Ramos (cell line): Measurements from ENCODE around the gene PKP4.

Source experiments
- in situ Hi-C: fragments of 300-500 bp; cut with MboI; formaldehyde crosslinking; loops from one replicate; pipeline ENCODE4 v1.14.3; 2022; ENCODE audit warnings: low sequenced_read_pairs; ENCODE audit not compliant: unreplicated experiment

The PKP4 gene

DNA sequence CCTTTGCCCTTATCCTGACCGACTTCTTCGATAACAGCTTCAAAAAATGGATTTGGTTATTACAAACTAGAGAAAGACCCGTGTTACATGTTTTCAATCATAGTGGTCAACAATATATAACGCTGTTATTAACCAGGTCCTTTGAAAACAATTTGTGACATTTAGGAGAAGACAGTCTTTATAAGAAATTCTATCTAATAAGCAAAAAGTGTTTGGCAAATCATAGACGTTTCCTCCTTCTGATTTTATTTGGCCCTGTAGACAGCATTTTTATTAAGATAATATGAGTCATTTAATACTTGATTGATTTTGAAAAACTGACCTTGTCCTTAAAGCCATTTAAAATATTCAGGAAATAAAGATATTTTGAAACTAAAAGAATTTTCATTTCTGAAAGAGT is 177.9 kb downstream of the PKP4 start:
- in situ Hi-C loops, result no loop called here

DNA sequence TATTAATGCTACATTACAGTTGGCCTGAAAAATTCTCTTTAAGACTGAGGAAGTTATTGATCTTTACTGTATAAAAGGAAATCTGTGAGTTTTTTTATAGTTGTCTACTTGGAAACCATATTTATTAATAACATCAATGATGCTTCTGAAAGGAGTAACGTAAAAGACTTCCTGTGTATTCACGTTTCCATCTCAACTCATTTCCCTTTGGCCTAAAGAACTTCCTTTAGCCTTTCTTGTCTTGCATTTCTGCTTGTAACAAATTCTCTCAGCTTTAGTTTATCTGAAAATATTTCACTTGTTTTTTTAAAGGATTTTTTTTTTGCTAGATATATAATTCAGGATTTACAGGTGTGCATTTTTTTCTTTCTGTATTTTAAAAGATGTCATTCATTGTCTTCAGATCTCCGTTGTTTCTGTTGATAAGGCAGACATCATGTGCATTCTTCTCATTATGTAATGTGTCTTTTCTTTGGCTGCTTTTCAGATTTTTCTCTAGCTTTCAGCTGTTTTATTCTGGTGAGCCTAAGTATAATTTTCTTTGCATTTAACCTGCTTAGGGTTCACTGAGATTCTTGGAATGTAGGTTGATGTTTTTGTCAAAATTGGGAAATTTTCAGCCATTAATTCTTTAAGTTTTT is 179.3 kb downstream of the PKP4 start:
- in situ Hi-C loops, result no loop called here

DNA sequence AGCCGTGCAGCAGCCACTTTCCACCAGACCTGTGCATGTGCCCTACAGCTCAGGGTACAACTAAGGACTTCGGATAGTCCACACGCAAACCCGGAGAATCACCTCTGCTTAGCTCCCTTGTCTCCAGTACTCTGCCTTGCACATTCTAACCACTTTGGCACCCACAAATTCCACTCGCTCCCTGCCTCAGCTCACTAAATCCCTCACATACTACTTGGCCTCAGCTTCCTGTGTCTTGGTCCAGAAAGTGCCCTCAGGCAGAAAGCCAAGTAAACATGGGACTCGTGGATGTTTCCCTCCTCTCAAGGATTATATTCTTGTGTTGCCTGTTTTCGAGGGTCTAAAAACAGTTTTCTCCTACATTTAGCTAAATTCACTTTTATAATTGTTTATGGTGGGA is 180.6 kb downstream of the PKP4 start:
- in situ Hi-C loops, result no loop called here

DNA sequence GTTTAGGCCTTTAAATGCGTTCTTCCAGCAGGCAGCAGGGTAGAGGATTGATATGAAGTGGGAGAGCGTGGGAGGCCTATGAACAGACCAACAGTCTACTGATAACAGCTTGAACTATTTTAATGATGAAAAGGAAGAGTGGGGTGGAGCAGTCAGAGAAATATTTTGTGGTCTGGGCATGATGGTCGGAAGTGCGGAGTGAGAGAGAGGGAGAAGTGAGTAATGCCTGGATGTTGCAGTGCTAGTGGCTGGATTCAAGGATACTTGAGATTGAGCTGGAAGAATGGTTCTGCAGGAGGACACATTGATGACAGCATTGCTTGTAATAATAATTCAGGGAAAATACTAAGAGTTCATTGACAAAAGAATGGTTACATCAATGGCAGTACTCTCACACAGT is 187.4 kb downstream of the PKP4 start:
- in situ Hi-C loops, result no loop called here

DNA sequence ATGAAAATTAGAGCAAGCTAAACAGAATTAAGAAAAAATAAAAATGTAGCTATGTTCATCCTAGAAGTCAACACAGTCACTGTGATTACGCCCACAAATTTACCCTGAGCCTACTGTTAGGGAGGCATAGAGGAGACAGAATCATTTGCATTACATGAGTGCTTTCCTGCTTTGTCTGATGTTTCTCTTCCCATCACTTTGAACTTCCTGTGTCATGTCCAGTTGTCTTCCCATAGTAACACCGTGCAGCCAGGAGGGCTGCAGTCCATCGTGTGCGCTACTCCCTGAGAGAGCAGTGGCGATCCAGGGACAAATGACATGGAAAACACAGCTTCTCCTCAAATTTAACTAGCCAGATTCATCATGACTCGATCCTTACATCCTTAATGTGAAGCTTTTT is 188.5 kb downstream of the PKP4 start:
- in situ Hi-C loops, result no loop called here

DNA sequence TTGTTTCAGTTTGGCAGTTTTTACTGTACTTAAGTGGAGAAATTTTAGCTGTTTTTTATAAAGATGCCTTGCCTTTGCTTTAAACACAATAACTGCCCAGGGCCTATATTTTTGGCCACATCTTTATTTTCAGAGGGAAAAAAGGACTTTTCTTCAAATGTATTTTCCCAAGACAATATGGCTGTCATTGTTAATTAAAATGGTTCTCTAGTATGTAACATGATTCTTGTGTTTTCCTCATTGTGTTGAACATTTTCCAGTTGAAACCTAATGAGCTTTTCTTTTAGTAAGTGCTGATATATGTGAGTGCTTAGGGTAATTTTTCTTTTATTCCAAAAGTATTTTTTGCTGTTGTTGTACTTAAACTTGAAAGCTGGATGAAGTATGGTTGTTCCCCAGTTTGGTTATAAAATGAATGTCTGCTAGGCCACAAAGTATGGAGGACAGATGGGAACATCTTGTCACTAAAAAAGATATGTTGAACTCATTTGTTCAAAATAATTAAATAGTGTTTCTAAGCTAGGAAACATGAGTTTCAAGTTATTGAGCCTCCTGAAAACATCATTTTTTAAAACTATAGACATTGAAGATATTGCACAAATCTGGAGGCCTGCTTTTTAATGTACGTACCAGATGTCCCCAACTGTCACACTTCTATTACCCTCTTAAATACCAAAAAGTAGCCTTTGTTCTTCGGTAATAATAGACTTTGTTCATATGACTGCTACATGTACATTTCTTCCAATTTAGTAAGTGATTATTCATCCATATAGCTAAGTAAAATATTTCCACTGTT is 190.9 kb downstream of the PKP4 start:
- in situ Hi-C loops, result no loop called here

DNA sequence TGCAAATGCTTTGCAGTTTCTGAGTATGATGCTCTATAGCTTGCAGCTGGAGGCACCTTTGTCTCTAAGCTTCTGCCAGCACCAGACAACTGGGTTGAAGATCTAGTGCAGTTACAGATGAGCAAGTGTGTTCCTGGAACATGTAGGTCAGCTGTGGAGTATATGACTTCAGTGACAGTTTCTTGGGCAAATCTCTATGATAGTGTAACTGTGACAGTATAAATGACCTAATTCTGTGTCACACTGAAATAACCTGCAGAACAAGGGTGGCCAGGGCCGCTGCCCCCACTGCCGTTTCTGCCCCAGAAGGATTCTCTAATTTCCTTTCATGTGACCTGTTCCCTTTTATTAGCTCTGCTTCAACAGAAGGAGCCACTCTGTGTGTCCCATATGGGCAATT is 193.1 kb downstream of the PKP4 start:
- in situ Hi-C loops, result no loop called here

DNA sequence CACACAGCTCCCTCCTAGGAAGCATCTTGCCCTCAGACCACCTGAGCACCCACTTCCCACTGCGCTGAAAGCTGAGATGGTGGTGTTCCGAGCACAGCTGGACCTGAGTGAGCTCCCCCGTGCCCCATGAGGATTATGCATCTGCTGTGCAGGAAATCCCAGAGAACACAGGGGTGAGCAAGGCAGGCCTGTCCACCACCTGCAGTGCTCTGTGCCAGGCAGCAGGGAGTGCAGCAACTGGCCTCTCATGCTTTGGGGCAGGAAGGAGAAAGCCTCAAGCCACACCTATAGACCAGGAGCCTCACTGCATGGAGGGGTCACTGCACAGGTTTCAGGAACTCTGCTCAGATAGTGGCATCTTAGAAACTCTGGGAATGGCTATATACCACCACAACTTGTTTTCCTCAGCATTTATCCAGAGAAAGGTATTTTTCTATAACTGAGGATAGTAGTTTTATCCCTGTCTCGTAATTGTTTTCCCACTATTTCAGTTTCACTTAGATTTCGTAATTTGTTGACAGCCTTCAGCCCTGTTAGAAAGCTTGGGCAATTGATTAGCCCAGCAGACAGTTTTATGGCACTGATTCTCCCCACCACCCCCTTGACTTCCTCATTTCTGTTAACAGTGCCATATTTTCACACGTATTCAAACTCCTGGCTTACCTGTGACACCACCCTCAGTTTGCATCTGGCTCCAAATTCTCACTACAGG is 194.1 kb downstream of the PKP4 start:
- in situ Hi-C loops, result no loop called here

DNA sequence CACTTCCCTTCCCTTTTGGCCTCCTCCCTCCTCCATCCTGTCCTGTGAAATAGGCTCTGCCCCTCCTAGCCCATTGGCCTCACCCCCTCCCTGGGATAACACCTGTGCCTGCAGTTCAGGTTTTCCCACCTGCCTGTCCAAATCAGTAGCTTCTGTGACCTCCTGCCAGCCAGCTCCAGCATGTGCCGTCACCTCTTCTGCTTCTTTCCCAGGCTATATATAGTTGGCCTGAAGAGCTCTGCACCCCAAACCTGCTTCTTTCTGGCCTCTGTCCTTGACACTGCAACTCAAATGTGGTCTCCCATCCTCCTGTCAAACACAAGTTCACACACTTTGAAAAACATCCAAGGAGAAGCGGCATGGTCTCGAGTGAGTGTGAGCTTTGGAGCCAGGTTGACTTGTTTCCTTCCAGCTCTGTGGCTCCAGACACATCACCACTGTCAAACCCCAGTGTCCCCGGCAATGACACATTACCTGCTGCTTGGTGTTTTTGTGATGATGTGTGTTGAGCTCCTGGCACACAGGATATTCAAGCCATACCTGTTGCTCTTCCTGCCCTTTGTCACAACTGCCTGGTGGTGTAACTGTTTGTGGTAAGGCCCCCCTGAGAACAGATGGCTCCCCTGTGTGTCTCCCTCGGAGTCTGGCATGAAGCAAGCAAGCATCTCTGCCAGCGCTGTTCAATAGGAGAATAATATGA is 194.8 kb downstream of the PKP4 start:
- in situ Hi-C loops, result no loop called here

DNA sequence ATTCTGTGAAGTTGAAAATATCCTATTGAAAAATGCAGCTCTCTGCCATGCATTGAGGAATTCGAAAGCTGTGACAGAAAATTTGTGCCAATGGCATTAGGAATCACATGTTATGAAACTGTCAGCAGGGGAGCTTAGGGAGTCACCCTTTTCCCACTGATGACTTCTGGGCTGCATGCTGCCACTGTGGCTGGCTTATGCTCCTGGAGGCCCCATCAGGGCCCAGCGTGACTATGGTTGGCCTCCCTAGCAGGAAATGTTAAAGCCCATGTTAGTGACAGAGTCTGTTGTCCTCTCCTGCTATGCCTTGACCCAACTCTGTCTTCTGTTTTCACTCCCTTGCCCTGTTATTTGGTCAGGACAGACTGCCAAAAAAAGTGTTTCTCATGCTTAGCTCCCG is 198.9 kb downstream of the PKP4 start:
- in situ Hi-C loops, result no loop called here

DNA sequence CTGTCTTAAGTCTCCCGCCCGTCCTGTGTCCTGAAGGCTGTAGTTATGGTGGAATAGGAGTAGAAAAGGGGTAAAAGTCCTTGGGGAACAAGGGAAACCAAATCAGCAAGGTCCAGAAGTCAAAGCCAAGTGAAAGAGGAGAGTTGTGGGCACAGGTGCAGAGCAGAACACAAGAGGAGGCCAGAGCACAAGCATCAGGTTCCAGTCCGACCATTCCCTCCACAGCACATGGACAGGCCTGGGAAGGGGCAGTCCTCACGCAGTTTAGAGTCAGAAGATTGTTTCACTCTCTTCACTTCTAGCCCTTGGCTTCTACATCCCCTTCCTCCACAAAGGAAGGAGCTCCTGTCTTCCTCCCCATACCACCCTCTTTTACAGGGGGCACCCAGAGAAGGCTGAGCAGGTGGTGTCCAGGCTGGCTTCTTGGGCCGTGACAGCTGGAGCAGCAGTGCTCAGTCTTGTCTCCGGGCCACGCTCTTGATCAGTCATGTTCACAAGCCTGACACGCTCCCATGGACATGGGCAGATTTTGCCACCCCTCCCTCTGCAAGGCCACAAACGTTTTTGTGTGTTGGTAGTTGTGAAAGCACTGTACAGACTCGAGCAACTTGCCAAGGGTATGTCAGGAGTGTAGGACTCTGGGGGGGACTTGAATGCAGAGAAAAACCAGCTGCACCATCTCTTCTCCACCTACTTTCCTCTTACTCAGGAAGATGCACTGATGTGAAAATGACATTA is 199.9 kb downstream of the PKP4 start:
- in situ Hi-C loops, result no loop called here

DNA sequence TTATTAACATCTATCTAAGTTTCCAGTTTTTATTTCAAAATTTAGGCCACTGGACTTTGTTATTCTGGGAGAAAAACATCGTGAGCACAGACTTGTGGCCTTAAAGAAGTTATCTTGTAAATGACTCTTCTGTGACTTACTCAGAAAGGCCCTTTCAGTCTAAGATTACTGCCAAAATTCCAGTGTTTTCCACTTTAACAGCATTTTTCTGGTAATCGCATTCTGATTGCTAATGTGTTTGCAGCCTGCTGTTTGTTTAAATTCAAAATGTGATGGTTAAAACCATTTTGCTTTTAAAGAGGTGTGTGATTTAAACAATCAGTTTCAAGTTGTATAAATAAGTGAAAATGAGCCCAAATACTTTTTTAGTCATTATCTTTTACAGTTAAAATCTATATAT is 201.6 kb downstream of the PKP4 start:
- in situ Hi-C loops, result no loop called here

DNA sequence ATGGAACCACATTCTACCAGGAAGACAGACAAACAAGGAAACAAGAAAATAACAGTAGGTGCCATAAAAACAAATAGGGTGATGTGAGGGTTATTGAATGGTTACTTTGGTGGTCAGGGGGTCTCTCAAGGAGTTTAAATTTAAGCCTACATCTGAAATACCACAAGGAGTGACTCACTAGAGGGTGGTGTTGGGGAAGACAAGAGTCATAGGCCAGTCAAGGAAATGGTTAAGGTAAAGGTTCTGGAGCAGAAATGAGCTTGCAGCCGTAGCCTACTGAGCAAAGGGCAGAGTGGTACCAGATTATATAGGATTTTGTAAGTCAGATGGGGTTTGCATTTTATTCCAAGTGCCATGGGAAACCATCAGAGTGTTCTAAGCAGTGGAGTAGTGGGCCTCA is 202.7 kb downstream of the PKP4 start:
- in situ Hi-C loops, result no loop called here

DNA sequence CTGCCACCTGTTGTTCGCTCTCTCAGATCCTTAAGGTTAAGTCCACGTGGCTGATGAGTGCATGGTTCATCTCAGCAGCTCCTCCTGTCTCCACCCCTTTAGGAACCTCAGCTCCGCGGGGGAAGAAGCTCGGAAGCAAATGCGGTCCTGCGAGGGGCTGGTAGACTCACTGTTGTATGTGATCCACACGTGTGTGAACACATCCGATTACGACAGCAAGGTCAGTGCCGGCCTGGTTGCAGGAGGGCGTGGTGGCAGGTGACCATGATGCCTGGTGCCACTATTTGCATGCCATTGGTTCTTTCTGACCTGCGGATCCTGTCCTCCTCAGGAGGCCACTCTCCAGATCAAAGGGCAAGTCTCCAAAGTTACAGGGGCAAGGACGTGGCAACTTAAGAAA is 204.5 kb downstream of the PKP4 start:
- in situ Hi-C loops, result no loop called here

DNA sequence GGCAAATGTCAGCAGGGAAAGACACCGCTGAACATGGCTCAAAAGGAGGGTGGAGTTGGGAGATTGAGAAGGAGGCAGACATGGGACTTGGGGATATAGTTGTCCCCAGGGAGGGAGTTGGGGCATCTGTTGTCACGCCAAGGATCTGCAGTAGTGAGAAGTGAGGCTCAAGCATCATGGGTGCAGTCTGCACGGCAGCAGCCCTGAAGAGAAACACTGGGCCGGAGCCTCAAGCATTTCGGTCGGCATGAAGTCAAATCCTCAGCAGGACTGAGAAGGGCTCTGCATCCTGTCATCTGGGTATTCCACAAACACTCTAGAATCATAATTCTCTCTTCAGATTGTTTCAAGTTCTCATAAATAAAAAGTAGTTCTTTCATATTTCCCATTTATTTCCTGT is 205.7 kb downstream of the PKP4 start:
- in situ Hi-C loops, result no loop called here

DNA sequence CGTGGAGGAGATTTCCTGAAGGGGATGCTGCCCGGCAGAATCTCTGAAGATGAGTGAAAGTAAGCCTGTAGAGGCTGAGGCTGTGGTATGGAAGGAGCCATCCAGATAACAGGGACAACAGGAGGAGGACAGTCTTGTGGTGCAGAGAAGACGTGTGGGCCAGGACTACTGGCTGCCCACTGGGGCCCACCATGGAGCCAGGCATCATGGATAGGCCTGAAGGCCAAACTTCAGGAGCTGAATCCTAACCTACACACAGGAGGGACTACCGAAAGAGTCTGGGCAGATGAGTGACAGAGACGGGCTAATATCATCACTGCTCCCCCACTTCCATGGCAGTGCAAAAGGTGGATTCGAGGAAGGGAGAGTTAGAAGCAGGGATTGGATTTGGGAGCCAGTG is 207.0 kb downstream of the PKP4 start:
- in situ Hi-C loops, result no loop called here

DNA sequence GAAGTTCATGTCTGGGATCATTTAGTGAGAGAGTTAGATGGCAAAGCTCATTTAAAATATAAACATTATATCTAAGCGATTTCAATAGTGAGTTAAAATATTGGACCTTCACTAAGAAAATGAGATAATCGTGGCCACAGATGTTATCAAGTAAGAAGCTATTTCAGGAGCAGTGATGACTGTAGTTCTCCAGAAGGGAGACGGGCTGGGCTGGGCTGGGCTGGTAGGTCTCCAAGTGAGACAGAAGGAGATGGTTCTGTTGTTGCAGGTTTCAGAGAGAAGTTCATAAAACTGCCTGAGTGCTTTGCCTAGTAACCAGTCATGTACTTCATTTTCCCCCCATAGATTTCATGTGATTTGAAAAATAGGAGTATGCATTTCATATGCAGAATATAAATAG is 208.2 kb downstream of the PKP4 start:
- in situ Hi-C loops, result no loop called here

DNA sequence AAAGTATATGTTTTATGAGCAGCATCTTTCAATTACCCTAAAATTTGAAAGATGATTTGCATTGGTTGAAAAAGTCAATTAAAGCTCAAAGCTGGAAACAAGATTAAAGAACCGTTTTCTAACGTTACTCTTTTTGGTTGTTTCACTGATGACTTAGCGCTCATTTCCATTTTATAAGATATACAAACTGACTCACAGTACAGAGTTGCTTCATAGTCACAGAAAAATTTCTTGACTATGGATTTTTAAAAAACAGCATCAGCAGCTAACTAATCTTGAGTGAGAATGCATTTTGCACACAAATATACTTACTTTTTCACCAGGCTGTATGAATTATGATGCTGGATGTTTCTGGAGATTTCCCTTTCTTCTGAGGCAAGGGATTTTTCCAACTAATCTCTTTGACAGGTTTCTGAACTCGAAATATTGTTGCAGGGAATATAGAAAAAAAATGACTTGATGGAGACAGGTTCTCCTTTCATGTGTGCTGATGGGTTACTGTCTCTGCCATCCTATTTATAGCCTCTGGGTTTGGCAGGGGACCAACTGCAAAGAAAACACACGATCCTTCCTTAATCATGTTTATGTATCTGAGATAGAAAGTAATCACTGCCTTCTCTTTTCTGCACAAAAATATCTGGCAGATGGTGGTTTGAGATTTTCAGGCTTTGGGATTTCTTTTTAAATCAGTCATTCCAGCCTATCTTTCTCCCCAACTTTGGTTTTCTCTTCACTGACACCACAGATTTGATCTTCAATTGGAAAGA is 209.0 kb downstream of the PKP4 start:
- in situ Hi-C loops, result no loop called here

DNA sequence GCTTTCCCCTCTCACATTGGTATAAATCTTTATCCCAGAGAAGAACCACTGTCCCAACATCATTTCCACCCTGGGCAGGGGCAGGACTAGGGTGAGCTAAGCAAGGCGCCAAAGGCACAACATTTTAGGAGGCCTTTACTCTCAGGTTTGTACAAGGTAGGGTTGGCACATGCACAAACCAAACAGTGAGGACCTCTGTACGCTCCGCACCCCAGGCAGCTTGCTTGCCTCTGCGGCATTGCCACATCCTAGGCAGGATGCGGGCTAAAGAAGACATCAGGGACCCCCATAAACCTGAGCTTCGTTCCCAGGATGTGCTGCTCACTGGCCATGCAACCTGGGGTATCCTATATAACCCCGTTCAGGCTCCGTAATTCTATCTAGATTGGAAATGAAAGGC is 210.2 kb downstream of the PKP4 start:
- in situ Hi-C loops, result no loop called here

DNA sequence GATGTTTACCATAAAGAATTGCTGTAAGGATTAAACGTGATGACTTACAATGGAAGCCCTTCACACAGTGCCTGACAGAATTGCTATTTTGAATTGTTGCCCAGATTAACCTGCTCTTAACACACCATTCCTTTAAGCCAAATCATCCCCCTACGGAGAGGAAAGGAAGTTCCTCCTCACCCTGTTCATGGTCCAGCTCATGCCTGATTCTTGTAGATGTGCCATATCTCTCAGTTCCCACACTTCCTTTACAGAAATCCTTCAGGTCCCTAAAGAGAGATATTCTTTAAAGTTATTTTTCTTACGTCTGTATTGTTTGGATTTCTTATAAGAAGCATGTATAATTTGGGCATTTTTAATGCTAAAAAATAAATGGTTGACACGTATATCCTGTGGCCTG is 210.8 kb downstream of the PKP4 start:
- in situ Hi-C loops, result no loop called here
